Endometrial microvascular endothelial cells (primary cell): ENCODE data around the gene NCKAP5. TPM values are rescaled to one million over a fixed set of nuclear protein-coding genes. Genes with fewer than 3 reads are reported as not detected.

Experiments
- in situ Hi-C: cut with HindIII; loops from 2 replicates; pipeline ENCODE4 v1.10.0; 2017; ENCODE audit warnings: low sequenced_read_pairs, low pct_unique_long_range_greater_than_20kb; ENCODE audit errors: inconsistent ontology term
- total RNA-seq: library from RNA; depleted of rRNA; stranded (reverse); fragments of >200 nt; gene quantifications from one replicate; pipeline ENCODE4 v1.2.3, GENCODE V29; 2015; ENCODE audit errors: inconsistent ontology term

NCKAP5 gene
- total RNA-seq, 1 donor from 2014 or later, result 0.84 TPM

DNA sequence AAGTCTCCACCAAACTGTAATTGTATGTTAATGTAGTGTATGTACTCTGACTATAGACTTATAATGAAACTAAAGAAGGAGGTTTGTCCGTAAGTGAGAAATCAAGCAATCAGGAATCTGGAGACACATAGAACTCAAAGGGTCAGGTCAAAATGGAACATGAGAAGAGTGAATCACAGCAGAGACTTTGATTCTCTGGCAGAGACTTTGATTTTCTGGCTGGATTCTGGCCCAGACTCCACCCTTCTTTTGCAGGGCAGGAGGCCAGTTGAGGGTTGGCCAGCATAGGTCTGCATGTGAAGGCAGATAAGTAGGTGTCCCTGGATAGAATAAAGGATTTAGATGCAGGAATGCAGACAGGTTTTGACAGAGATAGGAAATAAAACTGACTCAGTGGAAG, 11.0 kb upstream of the NCKAP5 start:
- in situ Hi-C loops, result no loop called here

DNA sequence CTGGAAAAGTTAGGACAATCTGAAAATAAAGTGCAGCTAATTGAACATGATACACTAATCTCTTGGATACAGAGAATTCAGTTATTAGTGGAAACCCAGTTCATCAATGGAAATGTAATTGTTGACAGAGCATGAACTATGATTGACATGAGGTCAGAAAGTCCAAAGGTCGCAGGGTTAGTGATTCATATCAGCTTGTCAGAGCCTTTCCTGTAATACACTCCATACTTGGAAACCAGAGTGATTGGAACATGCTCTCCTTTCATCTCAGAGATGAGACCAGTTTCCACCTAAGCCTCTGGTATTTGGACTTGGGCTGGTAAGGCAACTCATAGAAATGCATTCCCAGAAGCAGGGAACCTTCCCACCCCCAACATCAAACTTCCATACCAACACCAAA, 8.5 kb upstream of the NCKAP5 start:
- in situ Hi-C loops, result no loop called here

DNA sequence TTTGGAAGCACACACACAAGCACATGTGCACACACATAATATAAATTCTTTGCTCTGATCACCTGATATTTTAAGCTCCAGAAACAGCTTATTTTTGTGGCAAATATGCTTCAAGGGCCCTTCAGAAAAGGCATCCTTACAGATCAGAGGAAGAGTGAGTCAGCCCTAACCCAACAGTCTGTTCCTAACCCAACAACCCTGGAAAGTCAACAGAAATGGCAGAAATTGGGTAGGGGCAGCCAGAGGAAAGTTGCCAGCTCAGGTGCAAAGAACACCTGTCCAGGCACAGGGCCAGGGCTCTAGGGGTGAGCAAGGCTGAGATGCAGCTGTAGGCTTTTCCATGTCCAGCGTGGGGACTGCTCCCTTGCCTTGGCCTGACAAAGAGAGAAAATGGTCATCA, 6.4 kb upstream of the NCKAP5 start:
- in situ Hi-C loops, result no loop called here

DNA sequence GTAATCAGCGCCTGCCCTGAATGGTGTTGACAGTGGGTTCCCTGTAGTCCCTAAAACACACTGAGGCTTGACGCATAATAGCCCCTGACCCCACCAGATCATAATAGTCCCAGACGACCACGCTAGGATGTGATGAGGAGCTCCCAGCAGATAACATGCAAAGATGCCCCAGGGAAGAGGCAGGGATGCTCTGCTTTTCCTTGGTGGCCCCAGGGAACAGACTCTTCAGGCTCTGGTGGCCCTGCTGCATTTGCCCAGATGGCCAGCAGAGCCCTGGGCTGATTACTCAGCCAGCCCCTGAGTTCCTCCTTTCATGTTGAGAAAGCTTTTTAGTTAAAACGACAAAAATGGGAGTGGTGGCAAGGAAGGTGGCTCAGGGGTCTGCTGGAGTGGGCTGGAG, 5.9 kb upstream of the NCKAP5 start:
- in situ Hi-C loops, result no loop called here

DNA sequence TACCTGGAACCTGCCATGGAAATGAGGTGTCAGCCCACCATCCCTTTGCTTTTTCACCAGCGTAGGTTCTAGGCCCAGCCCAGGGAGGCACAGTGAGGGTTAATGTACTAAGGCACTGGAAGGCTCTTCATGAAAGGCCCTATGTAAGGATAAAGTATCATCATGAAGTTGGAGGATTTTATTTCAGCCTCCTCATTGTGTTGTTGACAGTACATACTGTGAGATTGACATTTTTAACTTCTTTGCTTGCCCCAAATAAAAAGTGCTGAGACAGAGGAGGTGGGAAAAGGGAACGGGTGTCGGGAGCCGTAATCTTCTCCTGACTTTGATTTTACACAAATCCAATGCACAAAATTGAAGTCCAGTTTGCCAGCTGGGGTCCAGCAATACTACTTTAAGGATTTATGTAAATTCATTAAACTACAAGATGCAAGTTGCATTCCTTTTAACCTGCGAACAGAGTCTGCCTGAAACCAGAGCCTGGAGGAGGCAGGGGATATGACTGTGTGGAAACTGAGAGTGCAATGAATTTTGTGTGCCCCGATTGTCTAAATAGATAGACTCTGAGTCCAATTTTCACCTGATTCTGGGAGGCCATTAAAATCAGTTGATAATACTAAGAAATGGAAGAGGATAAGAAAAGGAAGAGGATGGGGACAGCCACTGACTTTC, 5.4 kb upstream of the NCKAP5 start:
- in situ Hi-C loops, result no loop called here

DNA sequence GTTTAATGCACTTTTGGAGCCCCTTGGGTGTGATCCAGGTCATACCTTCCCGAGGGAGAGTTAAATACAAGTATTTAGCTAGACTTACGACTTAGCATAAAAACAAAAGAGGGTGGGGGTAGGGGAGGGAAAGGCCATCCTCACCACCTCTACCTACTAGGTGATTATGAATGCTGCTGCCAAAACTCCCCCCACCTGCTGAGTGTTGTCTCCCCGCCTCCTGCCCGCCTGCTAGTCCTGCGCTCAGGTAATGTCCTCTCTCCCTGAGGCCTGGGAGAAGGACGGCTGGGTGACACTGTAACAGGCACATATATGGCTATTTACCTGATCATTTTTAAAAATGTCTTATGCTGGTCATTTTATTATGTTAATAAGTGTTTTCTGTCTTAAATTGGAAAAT, 3.0 kb upstream of the NCKAP5 start:
- in situ Hi-C loops, result no loop called here

DNA sequence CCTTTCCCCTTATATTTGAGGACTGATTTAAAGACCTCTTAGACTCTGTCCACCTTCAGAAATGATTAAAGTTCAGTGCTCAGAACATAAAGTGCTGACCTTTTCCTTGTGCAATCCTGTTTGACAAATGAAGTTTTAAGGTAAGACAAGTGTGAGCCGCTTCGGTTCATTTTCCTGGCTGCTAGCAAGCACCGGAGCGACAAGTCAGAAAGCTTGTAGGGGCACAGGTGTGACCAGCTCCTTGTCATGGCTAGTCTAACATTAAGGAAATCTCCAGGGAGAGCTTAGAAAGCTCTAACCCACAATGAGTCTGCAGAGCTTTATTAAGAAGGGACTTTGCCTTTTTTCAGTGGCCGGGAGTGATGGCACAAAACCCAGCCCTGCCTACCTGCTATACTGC, 2.3 kb upstream of the NCKAP5 start:
- in situ Hi-C loops, result no loop called here

DNA sequence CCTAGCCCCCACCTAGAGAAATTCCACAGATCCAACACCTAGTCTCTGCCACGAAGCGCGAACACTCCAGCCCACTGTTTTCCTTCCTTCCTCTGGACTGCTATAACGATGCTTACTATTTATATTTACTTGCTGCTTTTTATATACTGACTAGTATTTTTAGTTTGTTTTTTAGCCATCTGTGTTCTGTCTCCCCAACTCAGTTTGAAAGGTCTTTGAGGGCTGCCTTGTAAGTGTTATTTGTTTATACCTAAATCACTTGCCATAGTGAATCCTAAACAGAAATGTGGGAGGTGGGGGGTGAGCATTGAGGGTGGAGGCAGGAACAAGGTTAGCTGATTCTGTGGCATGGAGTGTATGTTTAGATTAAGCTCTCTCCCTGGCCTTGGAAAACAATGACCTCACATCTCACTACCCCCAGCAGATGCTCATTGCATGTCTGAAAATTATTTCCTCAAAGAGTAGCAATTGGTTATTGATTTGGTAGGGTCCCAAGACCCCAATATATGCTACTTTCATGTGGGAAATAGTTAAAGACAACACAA, 1.1 kb upstream of the NCKAP5 start:
- in situ Hi-C loops, result no loop called here

DNA sequence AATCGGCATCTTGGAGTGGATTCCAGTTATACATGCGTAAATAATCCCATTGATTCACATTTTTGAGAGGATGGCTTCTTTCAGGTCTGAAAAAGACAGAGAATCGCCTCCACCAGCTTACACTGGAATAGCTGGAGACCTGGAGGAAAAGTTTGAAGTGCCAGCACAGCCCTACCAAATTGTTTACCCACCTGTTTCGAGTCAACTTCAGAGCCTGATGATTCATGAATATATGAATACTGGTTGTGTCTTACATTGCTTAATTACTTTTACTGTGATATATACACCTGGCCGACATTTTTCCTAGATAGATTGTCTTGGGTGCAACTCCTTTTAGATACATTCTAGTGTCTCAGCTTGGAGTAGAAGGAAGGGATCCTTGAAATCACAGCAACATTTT, 335 bp upstream of the NCKAP5 start:
- in situ Hi-C loops, result no loop called here

DNA sequence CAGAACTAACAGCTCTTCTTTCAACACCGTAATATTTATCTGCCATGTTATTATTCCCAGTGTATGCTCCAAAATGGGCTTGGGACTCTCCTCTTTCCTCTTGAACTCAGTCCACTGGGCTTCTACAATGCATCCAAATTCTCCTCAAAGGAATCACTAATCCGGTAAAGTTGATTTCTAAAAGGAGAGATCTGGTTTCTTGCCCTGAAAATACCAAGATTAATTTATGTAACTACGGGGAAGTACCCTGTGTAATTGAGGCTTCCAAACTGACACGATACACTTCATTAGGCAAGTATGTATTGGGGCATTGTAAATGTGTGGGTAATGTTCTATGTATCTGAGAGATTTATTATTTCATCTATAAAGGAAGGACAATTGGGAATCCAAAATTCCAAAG, 5.7 kb downstream of the NCKAP5 start:
- in situ Hi-C loops, result no loop called here

DNA sequence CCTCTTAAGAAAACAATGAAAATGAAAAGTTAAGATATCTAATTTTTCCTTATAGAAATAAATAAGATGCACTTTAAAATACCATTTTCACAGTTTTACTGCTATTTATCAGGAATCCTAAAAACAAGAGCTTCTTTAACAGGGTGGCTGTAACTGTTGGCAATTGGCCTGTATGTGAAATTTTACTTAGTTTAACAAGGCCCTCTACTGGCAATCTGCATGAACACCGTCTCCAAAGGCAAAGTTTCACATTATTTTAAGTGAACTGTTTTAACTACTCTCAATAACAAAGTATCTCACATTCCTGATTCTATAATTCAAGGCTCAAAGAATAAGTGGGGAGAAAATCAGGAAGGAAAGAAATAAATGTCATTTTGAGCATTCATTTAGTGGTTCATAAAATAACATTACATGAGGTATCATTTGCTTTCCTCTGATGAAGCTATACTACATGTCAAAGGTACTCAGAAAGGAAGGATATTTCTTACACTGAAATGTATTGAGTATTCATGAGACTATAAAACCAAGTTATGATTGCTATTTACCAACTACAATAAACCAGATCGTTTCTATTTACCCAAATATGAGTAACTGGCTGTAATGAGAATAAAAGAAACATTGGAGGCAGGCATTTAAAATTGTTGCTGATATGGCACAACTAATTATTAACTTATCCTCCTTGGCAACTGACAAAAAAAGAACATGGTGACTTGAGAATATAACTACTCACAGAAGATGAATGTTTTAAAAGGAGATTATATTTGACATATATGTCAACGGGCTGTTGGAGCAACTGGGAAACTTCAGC, 7.0 kb downstream of the NCKAP5 start:
- in situ Hi-C loops, result no loop called here

DNA sequence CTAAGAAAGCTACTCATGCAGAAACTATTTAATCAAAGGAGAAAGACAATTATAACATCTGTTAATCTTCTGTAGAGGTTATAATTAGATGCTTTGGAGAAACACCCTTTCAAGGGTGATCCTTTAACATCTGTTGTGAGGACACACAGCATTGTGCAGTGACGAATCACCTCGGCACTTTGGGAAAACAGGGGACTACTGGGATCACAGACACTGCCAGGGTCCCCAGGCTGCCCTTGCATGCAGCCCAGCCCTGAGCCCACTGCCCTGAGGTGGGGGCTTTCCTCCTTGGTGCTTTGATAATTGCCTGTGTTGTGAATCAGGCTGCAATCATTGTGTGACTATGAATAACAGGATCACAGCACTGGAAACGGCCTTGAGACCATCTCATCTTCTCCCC, 10.6 kb downstream of the NCKAP5 start:
- in situ Hi-C loops, result no loop called here

DNA sequence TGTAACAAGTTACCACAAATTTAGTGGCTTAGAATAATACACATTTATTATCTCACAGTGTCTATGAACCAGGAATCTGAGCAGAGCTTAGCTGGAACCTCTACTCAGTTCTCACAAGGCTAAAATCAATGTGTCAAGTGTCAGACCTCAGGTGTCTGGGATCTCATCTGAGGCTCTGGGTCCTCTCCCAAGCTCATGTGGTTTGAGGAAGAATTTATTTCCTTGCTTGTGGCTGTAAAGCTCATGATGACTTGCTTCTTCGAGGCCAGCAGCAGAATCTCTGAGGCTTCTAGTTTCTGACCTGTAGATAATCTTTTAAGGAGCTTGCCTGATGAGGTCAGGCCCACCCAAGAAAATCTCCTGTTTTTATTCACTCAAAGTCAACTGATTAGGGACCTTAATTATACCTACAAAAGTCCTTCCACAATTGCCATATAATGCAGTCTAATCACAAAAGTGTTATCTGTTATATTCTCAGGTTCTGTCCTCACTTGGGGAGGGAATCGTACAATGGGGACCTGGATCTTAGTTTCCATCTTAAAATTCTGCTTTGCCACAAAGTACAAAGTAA, 14.3 kb downstream of the NCKAP5 start:
- in situ Hi-C loops, result no loop called here

DNA sequence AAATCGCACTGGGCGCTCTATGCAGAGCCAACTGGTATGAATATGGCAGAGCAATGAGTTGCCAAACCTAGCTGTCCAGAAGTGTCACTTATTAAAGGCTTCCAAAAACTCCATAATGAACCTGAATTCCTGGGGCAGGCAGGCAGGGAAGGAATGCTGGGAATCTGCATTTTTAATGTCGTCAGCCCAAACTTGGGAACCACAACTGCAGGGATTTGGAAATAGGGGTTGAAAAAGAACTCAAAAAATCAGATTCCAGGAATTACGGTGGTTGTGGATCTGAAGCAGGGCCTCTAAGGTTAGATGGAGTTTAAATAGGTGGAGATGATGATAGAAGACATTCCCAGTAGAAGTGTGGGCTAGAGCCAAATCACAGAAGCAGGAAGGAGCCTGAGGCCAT, 15.0 kb downstream of the NCKAP5 start:
- in situ Hi-C loops, result no loop called here

DNA sequence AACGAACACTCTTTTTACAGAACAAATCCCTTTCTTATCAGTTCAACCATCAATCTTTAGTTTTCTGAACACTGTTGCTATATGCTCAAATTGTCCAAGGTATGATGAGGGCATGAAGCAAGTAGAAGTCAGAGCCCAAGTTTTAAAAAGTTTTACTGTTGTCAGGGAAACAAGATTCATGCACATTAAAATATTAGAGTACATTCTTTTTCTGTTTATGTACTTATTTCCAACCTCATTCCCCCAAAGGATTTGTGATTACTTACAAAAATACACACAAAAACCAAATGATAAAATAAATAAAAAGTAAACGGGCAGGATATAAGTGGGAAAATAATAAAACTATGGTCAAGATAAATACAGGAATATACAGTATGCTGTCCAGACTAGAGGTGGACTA, 15.4 kb downstream of the NCKAP5 start:
- in situ Hi-C loops, result no loop called here

DNA sequence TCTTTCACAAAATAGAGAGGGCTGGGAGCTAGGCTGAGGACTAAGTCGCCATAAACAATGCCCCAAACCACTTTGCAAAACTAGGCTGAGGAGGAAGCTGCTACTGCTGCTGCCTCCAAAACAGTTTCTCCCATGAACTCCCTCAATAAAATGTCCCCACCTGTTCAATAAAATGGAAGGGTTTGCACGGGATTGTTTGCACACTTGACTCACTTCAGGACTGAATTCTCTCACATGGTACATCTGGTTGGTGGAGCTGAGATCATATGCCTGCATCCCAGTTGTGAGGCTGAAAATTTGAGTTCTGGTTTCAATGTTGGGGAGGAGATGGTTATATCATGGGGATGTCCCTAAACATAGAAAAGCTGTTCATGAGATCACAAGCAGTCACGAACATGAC, 26.5 kb downstream of the NCKAP5 start:
- in situ Hi-C loops, result no loop called here

DNA sequence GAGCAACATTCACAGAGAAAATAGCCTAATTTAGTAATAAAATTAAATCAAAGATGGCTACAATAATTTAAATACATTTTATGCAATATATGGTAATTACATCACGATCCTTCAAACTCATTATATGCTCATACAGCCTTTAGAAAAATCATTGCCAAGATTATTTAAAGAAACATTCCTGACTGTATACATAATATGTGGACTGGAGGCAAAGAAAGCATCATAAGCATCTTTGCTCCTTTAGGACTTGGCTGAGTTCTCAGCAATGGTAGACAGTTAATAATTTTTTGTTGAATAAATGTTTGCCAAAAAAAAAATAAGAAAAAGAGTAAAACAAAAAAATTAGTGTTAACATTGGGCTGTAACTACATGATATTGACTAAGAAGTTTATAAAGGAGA, 26.9 kb downstream of the NCKAP5 start:
- in situ Hi-C loops, result no loop called here

DNA sequence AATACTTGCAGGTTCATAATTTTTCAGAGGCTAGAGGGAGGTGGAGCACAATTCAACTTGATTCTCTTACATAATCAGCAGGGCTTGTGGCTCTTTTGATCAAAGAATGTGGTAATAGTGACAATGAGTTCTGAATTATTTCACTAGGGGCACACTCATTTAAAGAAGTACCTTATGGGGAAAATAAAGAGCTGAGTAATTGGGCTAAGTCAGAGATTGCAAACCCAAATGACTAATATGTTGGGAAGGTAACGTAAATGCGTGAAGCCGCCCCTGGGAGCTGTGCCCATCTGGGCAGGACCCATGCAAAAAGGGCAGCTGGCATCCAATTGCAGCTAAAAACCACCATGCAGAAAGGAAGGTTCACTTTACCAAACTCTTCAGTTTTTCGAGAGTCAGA, 35.3 kb downstream of the NCKAP5 start:
- in situ Hi-C loops, result no loop called here

DNA sequence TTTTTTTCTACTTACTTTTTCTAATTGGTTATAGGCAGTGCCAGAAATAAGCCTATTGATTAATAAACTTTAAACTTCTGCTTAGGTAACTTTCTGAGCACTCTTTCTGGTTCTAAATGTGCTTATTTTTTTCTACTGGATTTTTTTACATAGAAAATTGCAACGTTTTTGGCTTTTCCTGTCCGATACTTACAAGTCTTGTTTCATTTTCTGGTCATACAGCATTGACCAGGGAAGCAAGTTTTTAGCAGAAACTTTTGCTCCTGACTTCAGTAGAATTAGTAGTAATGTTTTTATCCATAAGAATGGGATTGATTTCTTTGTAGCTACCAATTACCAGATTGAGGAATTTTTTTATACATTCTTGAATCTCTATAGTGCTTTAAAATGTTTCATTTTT, 36.9 kb downstream of the NCKAP5 start:
- in situ Hi-C loops, result no loop called here

DNA sequence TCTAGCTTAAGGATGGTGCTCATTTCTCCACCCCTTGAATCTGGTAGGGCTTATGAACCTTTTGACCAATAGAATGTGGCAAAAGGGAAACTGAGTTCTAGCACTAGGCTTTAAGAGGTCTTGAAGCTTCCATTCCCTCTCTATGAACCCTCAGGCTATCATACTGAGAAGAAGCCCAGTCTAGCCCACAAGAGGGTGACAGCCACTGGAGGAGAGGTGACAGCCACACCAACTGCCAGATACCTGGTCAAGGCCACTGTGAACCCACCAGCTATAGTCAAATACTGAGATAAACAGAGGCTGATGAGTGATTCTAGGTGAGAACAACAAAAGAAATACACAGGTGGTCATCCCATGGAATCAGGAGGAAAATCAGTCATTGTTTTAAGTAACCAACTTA, 37.6 kb downstream of the NCKAP5 start:
- in situ Hi-C loops, result no loop called here
